ENCODE measurements around the gene GOLPH3L.
"Not testable (repeated sequence)": the region's sequence is repeated elsewhere in the genome, so short reads cannot be mapped to it uniquely, and the experiment has no call there.

GOLPH3L gene

GRCh38 chr1:150627826-150628410, 69.0 kb downstream of the GOLPH3L start:
- no peak for DNase-seq (ENCODE audit: low read depth)
- TF ChIP-seq CTCF (IDR thresholded peaks at IDR 0.05; ENCODE audit: low read depth, low read length): no peak
- TF ChIP-seq MAX (IDR thresholded peaks at IDR 0.05; ENCODE audit: low read depth, low read length): no peak
- TF ChIP-seq MYC (IDR thresholded peaks at IDR 0.05; ENCODE audit: low read depth, low read length): no peak
- TF ChIP-seq POLR2A (IDR thresholded peaks at IDR 0.05; ENCODE audit: extremely low read depth, insufficient read length): no peak
- H3K4me3 ChIP-seq (ENCODE audit: low read depth, low read length): peak overlapping the region; percentile 99

- DNase-seq (ENCODE audit: low read depth): no peak
- H3K4me3 ChIP-seq (ENCODE audit: low read depth, low read length): no peak overlapping the region
- TF ChIP-seq MAX (IDR thresholded peaks at IDR 0.05; ENCODE audit: low read depth, low read length): no peak
- no peak for TF ChIP-seq MYC (IDR thresholded peaks at IDR 0.05; ENCODE audit: low read depth, low read length)
- TF ChIP-seq CTCF (IDR thresholded peaks at IDR 0.05; ENCODE audit: low read depth, low read length): no peak
- no peak for TF ChIP-seq POLR2A (IDR thresholded peaks at IDR 0.05; ENCODE audit: extremely low read depth, insufficient read length)
Observed at GRCh38 chr1:150626150-150626549, 70.8 kb downstream of the GOLPH3L start.

DNA sequence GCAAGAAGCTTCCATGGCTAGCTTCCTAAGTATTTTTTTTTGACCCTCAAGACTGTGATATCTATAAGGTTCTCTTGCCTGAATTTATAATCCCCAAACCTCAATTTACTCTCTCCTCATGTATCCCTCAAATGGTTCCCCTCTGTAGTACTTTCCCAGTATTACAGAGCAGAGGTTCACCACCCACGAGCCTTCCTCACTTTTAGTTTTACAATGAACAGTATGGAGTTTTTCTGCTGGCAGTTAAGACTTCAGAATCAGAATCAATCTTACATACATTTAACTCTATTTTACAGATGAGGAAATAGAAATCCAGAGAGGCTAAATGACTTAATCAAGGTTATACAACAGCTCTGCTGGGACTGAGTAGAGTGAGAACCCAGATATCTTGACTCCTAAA, 72.4 kb downstream of the GOLPH3L start:
- DNase-seq (ENCODE audit: low read depth); H3K4me3 ChIP-seq (ENCODE audit: low read depth, low read length): not testable (repeated sequence)

DNA sequence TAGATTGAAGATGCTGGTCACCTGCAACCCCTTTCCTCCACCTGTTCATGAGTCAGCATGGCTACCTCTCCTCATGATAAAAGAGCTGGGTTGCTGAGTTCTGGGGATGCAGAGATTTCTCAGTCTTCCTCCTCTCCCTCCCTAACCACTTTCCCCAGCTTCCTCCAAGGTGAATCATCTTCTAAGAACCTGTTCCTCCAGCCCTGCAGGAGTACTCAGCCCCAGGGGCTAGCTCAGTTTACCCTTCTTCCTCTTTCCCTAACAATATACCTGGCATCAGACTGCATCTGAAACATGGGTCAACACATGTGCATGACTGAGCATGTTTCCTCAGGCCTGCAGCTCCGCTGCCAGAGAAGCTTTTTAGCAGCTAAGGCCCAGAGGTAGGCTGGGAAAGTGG, 72.8 kb downstream of the GOLPH3L start:
- not testable (repeated sequence) for H3K4me3 ChIP-seq (ENCODE audit: low read depth, low read length)

GRCh38 chr1:150622303-150622975, 74.5 kb downstream of the GOLPH3L start:
- TF ChIP-seq MYC (IDR thresholded peaks at IDR 0.05; ENCODE audit: low read depth, low read length): no peak
- no peak for TF ChIP-seq CTCF (IDR thresholded peaks at IDR 0.05; ENCODE audit: low read depth, low read length)
- no peak for TF ChIP-seq POLR2A (IDR thresholded peaks at IDR 0.05; ENCODE audit: extremely low read depth, insufficient read length)
- no peak for TF ChIP-seq MAX (IDR thresholded peaks at IDR 0.05; ENCODE audit: low read depth, low read length)
- DNase-seq (ENCODE audit: low read depth): no peak
- H3K4me3 ChIP-seq (ENCODE audit: low read depth, low read length): no peak overlapping the region

More for the DNA sequence above, 72.8 kb downstream of the GOLPH3L start:
- not testable (repeated sequence) for DNase-seq (ENCODE audit: low read depth)

- peak; percentile 55 for TF ChIP-seq CTCF (IDR thresholded peaks at IDR 0.05; ENCODE audit: low read depth, low read length)
- TF ChIP-seq MAX (IDR thresholded peaks at IDR 0.05; ENCODE audit: low read depth, low read length): peak; percentile 19; the same call in 1 of the 2 replicates
- TF ChIP-seq MYC (IDR thresholded peaks at IDR 0.05; ENCODE audit: low read depth, low read length): no peak
- no peak for TF ChIP-seq POLR2A (IDR thresholded peaks at IDR 0.05; ENCODE audit: extremely low read depth, insufficient read length)
- no peak overlapping the region for H3K4me3 ChIP-seq (ENCODE audit: low read depth, low read length)
- DNase-seq (ENCODE audit: low read depth): peak; percentile 67
Observed at GRCh38 chr1:150621497-150622302, 75.3 kb downstream of the GOLPH3L start.
